ENCODE results near the gene UBL5. TPM values are rescaled to one million over a fixed set of nuclear protein-coding genes. Genes with fewer than 3 reads are reported as not detected.
"Not testable (repeated sequence)": the region's sequence is repeated elsewhere in the genome, so short reads cannot be mapped to it uniquely, and the experiment has no call there.

Gene UBL5
- total RNA-seq, 1 donor from 2014 or later: 169 TPM

DNA sequence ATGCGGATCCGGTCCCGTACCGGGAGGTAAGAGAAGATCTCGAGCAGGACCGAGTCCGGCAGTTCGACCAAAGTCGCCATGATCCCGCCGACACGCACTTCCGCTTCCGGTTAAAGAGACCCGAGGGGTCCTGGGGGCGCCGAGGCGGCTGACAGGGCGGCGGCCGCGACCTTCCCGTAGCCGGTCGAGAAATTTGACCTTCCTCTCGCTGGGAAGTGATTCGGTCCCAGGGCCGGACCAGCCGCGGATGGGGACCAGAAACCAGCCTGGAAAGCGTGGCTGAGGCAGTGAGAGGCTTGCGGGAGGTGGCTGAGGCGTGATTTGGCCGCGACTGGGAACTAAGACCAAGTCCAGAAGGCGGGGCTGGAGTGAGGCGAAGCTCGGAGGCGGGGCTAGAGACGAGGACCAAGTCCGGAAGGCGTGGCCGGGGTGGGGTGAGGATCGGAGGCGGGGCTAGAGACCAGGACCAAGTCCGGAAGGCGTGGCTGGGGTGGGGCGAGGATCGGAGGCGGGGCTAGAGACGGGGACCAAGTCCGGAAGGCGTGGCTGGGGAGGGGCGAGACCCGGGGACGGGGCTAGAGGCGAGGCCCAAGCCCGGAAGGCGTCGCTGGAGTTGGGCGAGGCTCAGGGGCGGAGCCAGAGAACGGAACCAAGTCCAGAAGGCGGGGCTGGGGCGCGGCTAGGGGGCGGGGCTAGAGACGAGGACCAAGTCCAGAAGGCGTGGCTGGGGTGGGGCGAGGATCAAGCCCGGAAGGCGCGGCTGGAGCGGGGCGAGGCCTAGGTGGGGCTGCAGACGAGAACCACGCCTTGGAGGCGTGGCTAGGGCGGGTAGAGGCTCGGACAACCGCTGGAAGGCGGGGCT, 8.8 kb upstream of the UBL5 start, which contains the start of gene FBXL12:
TSS of gene FBXL12 (minus strand) at position 346 of the 862 bp plus-strand sequence. CDS start at position 80, 266 bp downstream.
- intact Hi-C loops (cut with DNase I): loop anchor here (1.0 kb wide), 5 partner anchors 8 to 34 kb away; partner anchors contain the start of genes PIN1 and UBL5
- H3K9me3 ChIP-seq: no peaks in the 10 kb centered on the region
- H3K4me3 ChIP-seq: peak within 1 kb of the TSS; percentile 69 to 86
- H3K27ac ChIP-seq: peak within 1 kb of the TSS; percentile 89 to 95
- H3K4me1 ChIP-seq: peaks cover 7 to 16% of the 10 kb centered on the region in 2 donors
- peaks cover 4 to 7% of the 10 kb centered on the region in 2 donors for H3K36me3 ChIP-seq
- peak; percentile 100 for DNase-seq (ENCODE audit: low spot score in 2 of 2)
- no peaks in the 10 kb centered on the region for H3K27me3 ChIP-seq
- TF ChIP-seq, protein P1, sequence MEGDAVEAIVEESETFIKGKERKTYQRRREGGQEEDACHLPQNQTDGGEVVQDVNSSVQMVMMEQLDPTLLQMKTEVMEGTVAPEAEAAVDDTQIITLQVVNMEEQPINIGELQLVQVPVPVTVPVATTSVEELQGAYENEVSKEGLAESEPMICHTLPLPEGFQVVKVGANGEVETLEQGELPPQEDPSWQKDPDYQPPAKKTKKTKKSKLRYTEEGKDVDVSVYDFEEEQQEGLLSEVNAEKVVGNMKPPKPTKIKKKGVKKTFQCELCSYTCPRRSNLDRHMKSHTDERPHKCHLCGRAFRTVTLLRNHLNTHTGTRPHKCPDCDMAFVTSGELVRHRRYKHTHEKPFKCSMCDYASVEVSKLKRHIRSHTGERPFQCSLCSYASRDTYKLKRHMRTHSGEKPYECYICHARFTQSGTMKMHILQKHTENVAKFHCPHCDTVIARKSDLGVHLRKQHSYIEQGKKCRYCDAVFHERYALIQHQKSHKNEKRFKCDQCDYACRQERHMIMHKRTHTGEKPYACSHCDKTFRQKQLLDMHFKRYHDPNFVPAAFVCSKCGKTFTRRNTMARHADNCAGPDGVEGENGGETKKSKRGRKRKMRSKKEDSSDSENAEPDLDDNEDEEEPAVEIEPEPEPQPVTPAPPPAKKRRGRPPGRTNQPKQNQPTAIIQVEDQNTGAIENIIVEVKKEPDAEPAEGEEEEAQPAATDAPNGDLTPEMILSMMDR (IDR thresholded peaks at IDR 0.05): no peak

DNA sequence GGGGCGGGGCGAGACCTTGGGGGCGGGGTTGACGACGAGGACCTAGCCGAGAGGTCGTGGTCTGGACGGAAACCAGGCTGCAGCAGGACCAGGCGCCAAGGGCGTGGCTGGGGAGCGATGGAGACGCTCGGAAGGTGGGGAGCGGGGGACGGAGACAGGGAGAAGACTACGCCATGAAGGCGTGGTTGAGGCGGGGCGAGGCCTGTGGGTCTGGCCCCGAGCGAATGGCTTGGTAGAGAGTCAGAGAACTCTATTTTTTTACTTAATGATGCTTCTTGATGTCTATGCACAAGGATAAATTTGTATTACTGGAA, 8.2 kb upstream of the UBL5 start:
- DNase-seq (ENCODE audit: low spot score in 2 of 2): no peak
- Histone ChIP-seq H3K27ac (peak overlapping the region; percentile 89 to 95), H3K4me3 (peak overlapping the region; percentile 28 to 86), H3K9me3 (no peaks in the 10 kb centered on the region), H3K4me1 (peaks cover 7 to 16% of the 10 kb centered on the region in 2 donors), H3K27me3 (no peaks in the 10 kb centered on the region), H3K36me3 (peaks cover 0 to 2% of the 10 kb centered on the region in 2 donors)
- intact Hi-C loops (cut with DNase I): loop anchor here (1.0 kb wide), 5 partner anchors 8 to 34 kb away; partner anchors contain the start of genes PIN1 and UBL5
- TF ChIP-seq, protein P1 (IDR thresholded peaks at IDR 0.05): no peak

DNA sequence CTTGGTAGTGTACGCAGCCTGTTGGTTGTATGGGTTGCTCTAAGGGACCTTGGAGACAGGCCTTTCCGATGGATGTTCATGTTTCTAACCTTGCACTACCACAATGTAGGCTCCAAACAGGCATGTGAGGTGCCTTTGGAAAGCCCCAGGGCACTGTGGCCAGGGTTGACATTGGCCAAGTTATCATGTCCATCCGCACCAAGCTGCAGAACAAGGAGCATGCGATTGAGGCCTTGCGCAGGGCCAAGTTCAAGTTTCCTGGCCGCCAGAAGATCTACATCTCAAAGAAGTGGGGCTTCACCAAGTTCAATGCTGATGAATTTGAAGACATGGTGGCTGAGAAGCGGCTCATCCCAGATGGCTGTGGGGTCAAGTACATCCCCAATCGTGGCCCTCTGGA, 7.7 kb upstream of the UBL5 start:
- Histone ChIP-seq H3K27ac (peak overlapping the region; percentile 89 to 95), H3K4me3 (peak overlapping the region; percentile 28 to 86)

DNA sequence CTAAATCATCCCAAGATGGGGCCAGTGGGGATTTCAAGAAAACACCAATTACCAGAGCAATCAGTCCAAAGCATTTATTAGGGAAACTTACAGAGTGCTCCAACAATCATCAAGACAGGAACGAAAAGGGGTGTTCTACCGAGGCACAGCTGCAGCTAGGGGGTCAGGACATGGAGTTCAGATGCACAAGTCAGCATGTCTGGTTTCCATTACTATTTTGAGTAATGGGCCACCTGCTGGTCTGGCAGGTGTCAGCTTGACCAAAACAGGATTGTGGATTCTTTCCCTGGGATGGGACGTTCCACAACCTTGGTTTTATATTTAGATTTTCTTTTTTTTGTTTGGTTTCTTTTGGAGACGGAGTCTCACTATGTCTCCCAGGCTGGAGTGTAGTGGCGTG, 3.9 kb upstream of the UBL5 start:
- no peak for DNase-seq (ENCODE audit: low spot score in 2 of 2)
- Histone ChIP-seq H3K27ac (no peak overlapping the region), H3K27me3 (no peaks in the 10 kb centered on the region), H3K4me1 (peaks cover 4 to 19% of the 10 kb centered on the region in 2 donors), H3K36me3 (no peaks in the 10 kb centered on the region), H3K9me3 (no peaks in the 10 kb centered on the region), H3K4me3 (no peak overlapping the region)
- TF ChIP-seq, protein P1 (IDR thresholded peaks at IDR 0.05): no peak
- intact Hi-C loops (cut with DNase I): no loop called here

More for the DNA sequence above, 7.7 kb upstream of the UBL5 start:
- H3K9me3 ChIP-seq; DNase-seq (ENCODE audit: low spot score in 2 of 2); H3K36me3 ChIP-seq; H3K27me3 ChIP-seq; intact Hi-C loops (cut with DNase I): not testable (repeated sequence)
- peaks cover 7 to 16% of the 10 kb centered on the region in 2 donors for H3K4me1 ChIP-seq

DNA sequence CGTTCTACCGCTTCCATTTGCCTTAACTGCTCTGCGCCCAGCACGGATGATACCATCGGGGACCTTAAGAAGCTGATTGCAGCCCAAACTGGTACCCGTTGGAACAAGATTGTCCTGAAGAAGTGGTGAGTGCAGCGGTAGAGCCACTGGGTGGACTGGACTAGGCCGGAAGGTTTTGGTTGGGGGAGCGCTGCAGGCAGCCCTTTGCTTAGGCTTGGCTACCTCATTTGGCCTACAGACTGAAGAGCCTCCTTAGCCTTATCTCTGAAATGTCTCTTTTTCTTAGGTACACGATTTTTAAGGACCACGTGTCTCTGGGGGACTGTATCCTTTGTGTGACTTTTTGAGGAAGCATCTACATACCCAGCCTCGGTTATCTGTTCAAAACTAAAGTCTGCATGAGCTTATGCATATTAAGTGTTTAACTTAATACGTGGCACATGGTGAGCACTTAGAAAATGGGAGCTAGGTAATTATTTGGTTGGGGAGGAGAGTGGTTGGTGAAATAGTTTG, 889 bp downstream of the UBL5 start:
- H3K27ac ChIP-seq: peak overlapping the region; percentile 74 to 85
- TF ChIP-seq, protein P1 (IDR thresholded peaks at IDR 0.05): no peak

DNA sequence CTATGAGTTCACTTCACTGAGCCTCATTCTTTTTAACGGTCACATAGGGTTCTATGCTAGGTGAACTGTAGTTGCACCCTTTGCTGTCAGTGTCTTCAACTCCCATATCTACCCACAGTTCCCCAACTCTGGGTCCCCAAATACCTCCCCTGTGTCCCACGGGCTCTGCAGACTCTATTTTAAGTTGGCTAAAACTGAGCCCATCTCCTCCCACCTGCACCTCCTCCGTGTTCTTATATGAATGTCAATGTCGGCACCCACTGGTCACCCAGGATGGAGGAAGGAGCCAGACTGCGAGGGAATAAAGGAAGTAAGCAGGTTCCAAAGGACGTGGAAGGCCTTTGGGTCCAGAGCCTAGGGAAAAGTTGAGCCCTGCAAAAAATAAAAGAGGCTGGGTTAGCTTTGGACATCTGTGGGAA, 6.6 kb downstream of the UBL5 start:
- intact Hi-C loops (cut with DNase I): no loop called here
- Histone ChIP-seq H3K9me3 (no peaks in the 10 kb centered on the region), H3K4me3 (peak overlapping the region; percentile 84 to 96), H3K4me1 (peaks cover 8 to 9% of the 10 kb centered on the region in 2 donors), H3K27ac (peak overlapping the region; percentile 38 to 73), H3K36me3 (peaks cover 17 to 24% of the 10 kb centered on the region in 2 donors), H3K27me3 (no peaks in the 10 kb centered on the region)
- TF ChIP-seq, protein P1 (IDR thresholded peaks at IDR 0.05): no peak
- DNase-seq (ENCODE audit: low spot score in 2 of 2): no peak

More for the DNA sequence above, 889 bp downstream of the UBL5 start:
- intact Hi-C loops (cut with DNase I): no loop called here
- DNase-seq (ENCODE audit: low spot score in 2 of 2): no peak
- peak overlapping the region; percentile 80 to 87 for H3K4me3 ChIP-seq
- no peaks in the 10 kb centered on the region for H3K9me3 ChIP-seq
- no peaks in the 10 kb centered on the region for H3K27me3 ChIP-seq
- peaks cover 4 to 21% of the 10 kb centered on the region in 2 donors for H3K4me1 ChIP-seq
- H3K36me3 ChIP-seq: peaks cover 7 to 14% of the 10 kb centered on the region in 2 donors

Measured in ascending aorta (tissue), 2 donors.